ENCODE results near the gene FYCO1.

The FYCO1 gene

DNA sequence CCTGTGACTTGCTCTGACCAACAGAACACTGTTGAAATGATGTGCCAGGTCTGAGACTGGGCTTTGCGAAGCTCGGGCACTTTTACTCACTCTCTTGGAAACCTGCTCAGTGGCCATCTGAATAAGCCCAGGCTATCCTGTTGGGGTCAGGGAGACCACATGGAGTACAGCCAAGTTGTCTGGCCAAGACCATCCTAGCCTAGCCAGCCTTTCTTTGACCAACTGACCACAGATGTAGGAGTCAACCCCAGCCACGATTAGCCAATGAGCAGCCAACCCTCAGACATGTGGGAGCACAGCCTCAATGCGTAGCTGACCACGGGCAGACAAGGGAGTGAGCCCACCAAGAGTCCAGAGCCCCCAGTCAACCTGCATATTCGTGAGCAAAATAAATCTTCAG lies 83.2 kb downstream of the FYCO1 start:
- Histone ChIP-seq H3K9me3 (ENCODE audit: low read depth, low read length) (no peaks in the 10 kb centered on the region), H3K36me3 (ENCODE audit: insufficient read depth, low read length) (no peaks in the 10 kb centered on the region), H3K9ac (ENCODE audit: insufficient read length) (no peak overlapping the region), H3K27ac (no peak overlapping the region), H3K4me3 (no peak overlapping the region)
- TF ChIP-seq FOXP2 (optimal IDR thresholded peaks at IDR 0.05; ENCODE audit: control extremely low read depth, extremely low read length, insufficient read depth) (no peak), EZH2 (IDR thresholded peaks at IDR 0.05) (no peak), POLR2AphosphoS5 (IDR thresholded peaks at IDR 0.05; ENCODE audit: borderline replicate concordance, low read depth, low read length) (no peak)
- DNase-seq (ENCODE audit: low read depth, low spot score), result no peak

DNA sequence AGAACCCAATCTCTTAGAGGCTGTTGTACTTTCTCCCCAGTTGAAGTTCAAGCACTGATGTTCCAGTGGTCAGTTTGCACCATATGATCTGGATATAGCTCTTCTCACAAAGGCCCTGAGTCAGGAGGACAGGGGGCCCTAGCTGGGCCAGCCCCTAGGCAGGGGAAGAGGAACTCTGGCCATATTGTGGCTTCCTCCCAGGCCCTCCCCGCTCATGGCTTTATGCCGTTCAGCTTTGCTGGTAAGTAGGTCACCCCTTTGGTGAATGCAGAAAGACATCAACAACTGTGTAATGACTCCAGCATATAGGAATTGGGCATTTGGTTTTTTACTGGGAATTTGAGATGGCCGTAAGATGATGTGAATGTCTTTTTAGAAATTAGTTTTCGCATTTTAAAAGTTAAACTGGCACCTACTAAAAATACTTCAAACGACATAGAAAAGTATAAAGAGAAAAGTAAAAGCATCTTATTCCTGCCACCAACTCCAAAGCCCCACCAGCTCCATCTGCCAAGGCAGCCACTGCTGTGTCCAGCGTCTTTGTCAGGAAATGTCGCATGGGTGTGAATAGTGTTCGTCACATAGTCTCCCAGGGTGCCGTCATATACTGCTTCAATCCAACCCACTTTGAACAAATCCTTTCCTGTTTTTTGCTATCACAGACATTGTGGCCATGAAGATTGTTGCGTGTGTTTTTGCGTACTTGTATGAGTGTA lies 84.0 kb downstream of the FYCO1 start:
- DNase-seq (ENCODE audit: low read depth, low spot score), result no peak
- Histone ChIP-seq H3K36me3 (ENCODE audit: insufficient read depth, low read length) (no peaks in the 10 kb centered on the region), H3K9ac (ENCODE audit: insufficient read length) (no peak overlapping the region), H3K4me3 (no peak overlapping the region), H3K27ac (no peak overlapping the region), H3K9me3 (ENCODE audit: low read depth, low read length) (no peaks in the 10 kb centered on the region)
- no peak for TF ChIP-seq FOXP2 (optimal IDR thresholded peaks at IDR 0.05; ENCODE audit: control extremely low read depth, extremely low read length, insufficient read depth)
- TF ChIP-seq POLR2AphosphoS5 (IDR thresholded peaks at IDR 0.05; ENCODE audit: borderline replicate concordance, low read depth, low read length), result no peak
- TF ChIP-seq EZH2 (IDR thresholded peaks at IDR 0.05), result no peak

DNA sequence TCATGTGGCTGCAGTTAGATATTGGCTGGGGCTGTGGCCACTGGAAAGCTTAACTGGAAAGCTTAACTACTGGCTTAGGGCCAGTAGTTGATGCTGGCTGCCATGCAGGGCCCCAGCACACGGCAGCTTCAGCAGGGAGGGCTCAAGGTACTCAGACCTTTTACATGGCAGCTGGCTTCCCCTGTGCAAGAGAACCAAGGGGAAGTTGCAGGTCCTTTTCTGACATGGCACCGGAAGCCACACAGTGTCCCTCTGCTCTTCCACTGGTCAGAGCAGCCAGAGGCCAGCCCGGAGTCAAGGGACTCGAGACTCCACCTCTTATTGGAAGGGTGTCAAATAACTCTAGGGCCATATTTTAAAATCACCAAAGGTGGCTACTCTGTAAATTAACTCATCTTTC lies 84.7 kb downstream of the FYCO1 start:
- no peak for DNase-seq (ENCODE audit: low read depth, low spot score)
- TF ChIP-seq EZH2 (IDR thresholded peaks at IDR 0.05), result no peak
- TF ChIP-seq POLR2AphosphoS5 (IDR thresholded peaks at IDR 0.05; ENCODE audit: borderline replicate concordance, low read depth, low read length), result no peak
- no peak for TF ChIP-seq FOXP2 (optimal IDR thresholded peaks at IDR 0.05; ENCODE audit: control extremely low read depth, extremely low read length, insufficient read depth)

DNA sequence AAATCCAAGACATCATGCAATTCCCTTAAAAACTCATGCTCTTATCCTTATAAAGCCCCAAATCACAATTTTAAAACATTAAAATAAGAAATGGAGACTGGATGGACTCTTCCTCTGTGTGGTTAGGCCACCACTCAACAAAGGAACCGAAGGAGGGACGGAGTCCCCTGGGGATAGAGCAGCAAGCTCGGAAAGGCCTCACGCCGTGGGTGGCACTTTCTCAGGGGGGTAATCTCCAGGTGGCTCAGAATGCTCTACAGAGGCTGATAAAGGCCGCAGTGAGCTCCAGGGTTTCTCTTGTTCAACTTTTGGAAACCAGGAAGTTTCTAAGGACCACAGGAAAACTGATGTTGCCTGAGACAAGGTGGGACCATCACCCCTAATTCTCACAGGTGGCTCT lies 86.1 kb downstream of the FYCO1 start:
- Histone ChIP-seq H3K36me3 (ENCODE audit: insufficient read depth, low read length) (no peaks in the 10 kb centered on the region), H3K9ac (ENCODE audit: insufficient read length) (no peak overlapping the region)
- TF ChIP-seq FOXP2 (optimal IDR thresholded peaks at IDR 0.05; ENCODE audit: control extremely low read depth, extremely low read length, insufficient read depth) (no peak), POLR2AphosphoS5 (IDR thresholded peaks at IDR 0.05; ENCODE audit: borderline replicate concordance, low read depth, low read length) (no peak), EZH2 (IDR thresholded peaks at IDR 0.05) (no peak)

More for the DNA sequence above, 84.7 kb downstream of the FYCO1 start:
- Histone ChIP-seq H3K9ac (ENCODE audit: insufficient read length) (no peak overlapping the region), H3K4me3 (no peak overlapping the region), H3K36me3 (ENCODE audit: insufficient read depth, low read length) (no peaks in the 10 kb centered on the region), H3K27ac (no peak overlapping the region), H3K9me3 (ENCODE audit: low read depth, low read length) (no peaks in the 10 kb centered on the region)

DNA sequence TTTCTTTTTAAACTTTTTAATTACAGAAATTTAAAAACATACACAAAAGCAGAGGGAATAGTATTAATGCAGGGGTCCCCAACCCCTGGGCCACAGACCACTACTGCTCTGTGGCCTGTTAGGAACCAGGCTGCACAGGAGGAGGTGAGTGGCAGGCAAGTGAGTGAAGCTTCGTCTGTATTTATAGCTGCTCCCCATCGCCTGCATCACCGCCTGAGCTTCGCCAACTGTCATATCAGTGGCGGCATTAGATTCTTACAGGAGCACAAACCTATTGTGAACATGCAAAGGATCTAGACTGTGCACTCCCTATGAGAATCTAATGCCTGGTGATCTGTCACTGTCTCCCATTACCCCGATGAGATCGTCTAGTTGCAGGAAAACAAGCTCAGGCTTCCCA lies 86.9 kb downstream of the FYCO1 start:
- no peaks in the 10 kb centered on the region for H3K36me3 ChIP-seq (ENCODE audit: insufficient read depth, low read length)
- TF ChIP-seq EZH2 (IDR thresholded peaks at IDR 0.05) (no peak), POLR2AphosphoS5 (IDR thresholded peaks at IDR 0.05; ENCODE audit: borderline replicate concordance, low read depth, low read length) (no peak), FOXP2 (optimal IDR thresholded peaks at IDR 0.05; ENCODE audit: control extremely low read depth, extremely low read length, insufficient read depth) (no peak)
- no peak for DNase-seq (ENCODE audit: low read depth, low spot score)
- H3K27ac ChIP-seq, result no peak overlapping the region
- H3K9me3 ChIP-seq (ENCODE audit: low read depth, low read length), result no peaks in the 10 kb centered on the region
- H3K4me3 ChIP-seq, result no peak overlapping the region
- no peak overlapping the region for H3K9ac ChIP-seq (ENCODE audit: insufficient read length)

More for the DNA sequence above, 86.1 kb downstream of the FYCO1 start:
- H3K9me3 ChIP-seq (ENCODE audit: low read depth, low read length), result no peaks in the 10 kb centered on the region
- DNase-seq (ENCODE audit: low read depth, low spot score), result no peak
- H3K4me3 ChIP-seq, result no peak overlapping the region
- H3K27ac ChIP-seq, result no peak overlapping the region

DNA sequence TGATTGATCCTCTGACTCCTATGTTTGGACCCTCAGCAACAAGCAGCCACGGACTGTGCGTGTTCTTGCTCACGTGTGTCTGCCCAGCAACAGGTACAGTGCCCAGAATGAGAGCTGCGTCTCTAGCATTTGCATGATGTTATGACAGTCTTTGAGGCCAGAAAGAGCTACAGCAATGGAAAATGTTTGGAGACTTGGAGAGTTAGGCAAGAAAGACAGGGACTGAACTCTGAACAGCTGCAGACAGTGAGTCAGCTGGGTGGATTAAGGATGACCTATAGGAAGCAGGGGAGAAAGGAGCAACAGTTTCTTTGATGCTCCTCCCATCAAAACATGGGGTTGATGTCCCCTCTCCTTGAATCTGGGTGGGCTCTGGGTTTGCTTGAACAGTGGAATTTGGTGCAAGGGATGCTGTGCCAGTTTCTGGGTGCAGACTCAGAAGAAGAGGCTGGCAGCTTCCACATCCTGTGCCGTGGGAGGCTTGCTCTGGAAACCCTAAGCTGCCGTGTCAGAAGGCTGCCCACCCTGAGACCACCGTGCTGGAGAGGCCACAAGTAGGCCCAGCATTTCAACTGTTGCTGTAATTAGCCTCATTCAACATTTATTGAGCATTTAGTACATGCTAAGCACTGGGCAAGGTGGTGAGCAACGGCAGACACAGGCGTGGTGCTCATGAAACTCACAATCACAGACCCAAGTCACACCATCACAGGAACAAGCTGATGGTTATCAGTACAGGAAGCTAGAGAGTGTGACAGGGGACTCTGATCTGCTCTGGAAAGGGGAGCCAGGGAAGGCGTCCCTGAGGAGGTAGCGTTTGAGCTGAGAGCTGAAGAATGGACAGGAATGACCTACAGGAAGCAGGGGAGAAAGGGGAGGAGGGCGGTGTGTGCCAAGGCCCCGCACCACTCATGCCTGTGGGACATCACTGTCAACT lies 87.6 kb downstream of the FYCO1 start:
- Histone ChIP-seq H3K27ac (no peak overlapping the region), H3K4me3 (no peak overlapping the region), H3K9me3 (ENCODE audit: low read depth, low read length) (no peaks in the 10 kb centered on the region), H3K9ac (ENCODE audit: insufficient read length) (no peak overlapping the region), H3K36me3 (ENCODE audit: insufficient read depth, low read length) (no peaks in the 10 kb centered on the region)
- TF ChIP-seq POLR2AphosphoS5 (IDR thresholded peaks at IDR 0.05; ENCODE audit: borderline replicate concordance, low read depth, low read length), result no peak
- TF ChIP-seq EZH2 (IDR thresholded peaks at IDR 0.05), result no peak
- TF ChIP-seq FOXP2 (optimal IDR thresholded peaks at IDR 0.05; ENCODE audit: control extremely low read depth, extremely low read length, insufficient read depth), result no peak
- no peak for DNase-seq (ENCODE audit: low read depth, low spot score)

DNA sequence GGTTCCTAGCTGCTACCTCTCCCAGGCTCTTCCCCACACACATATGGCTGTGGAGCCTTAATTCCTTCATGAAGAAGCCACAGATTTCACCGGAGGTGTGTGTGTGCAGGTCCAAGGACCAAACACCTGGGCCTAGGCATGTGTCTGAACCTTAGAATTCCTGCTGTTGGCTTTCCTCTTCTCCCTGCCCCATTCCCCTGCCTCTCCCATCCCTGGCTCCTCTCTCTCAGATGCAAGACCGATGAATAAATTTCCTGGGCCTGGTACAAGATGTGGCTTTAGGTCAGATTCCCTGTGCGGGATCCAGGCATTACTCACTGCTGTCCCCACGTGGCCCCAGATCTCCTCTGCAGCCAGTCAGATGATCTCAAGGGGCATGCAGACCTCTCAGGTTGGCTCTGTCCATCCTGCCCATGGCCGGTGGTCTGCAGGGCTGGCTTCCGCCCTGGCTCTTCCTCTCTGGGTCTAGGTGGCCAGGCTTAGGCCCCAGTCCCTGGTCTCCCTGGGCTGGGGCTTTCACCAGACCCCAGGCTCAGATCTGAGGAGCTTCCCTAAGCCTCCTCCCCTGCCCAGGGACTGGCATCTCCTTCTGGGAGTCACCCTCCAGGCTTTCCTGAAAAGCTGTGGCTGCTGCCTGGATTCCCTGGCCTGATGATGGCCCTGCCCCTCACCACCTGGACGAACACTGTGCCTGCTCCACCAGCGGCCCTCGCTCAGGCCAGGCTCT lies 88.8 kb downstream of the FYCO1 start:
- DNase-seq (ENCODE audit: low read depth, low spot score), result no peak
- Histone ChIP-seq H3K36me3 (ENCODE audit: insufficient read depth, low read length) (no peaks in the 10 kb centered on the region), H3K9ac (ENCODE audit: insufficient read length) (no peak overlapping the region), H3K9me3 (ENCODE audit: low read depth, low read length) (no peaks in the 10 kb centered on the region), H3K4me3 (no peak overlapping the region), H3K27ac (no peak overlapping the region)
- TF ChIP-seq EZH2 (IDR thresholded peaks at IDR 0.05) (no peak), POLR2AphosphoS5 (IDR thresholded peaks at IDR 0.05; ENCODE audit: borderline replicate concordance, low read depth, low read length) (no peak), FOXP2 (optimal IDR thresholded peaks at IDR 0.05; ENCODE audit: control extremely low read depth, extremely low read length, insufficient read depth) (no peak)

DNA sequence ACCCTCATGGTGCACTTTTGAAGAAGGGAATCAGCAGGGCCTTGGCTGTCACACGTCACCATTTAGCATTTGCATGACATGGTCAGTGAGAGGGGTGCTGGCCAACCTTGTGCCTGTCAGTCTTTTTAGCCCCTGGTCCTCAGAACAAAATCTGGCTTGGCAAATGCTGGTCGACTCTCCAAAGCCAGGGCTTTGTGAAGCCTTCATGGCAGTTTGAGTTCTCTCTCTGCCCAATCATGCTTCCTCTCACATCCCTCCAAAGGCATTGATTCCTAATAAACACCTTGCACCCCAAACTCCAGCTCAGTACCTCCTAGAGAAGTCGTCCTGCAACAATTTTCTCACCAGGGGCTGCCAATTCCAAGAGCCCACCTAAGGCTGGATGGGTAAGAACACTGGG lies 89.9 kb downstream of the FYCO1 start:
- no peak overlapping the region for H3K27ac ChIP-seq
- TF ChIP-seq EZH2 (IDR thresholded peaks at IDR 0.05), result no peak
- TF ChIP-seq FOXP2 (optimal IDR thresholded peaks at IDR 0.05; ENCODE audit: control extremely low read depth, extremely low read length, insufficient read depth), result no peak
- no peak for TF ChIP-seq POLR2AphosphoS5 (IDR thresholded peaks at IDR 0.05; ENCODE audit: borderline replicate concordance, low read depth, low read length)
- no peaks in the 10 kb centered on the region for H3K36me3 ChIP-seq (ENCODE audit: insufficient read depth, low read length)
- H3K9me3 ChIP-seq (ENCODE audit: low read depth, low read length), result no peaks in the 10 kb centered on the region
- no peak overlapping the region for H3K4me3 ChIP-seq
- no peak overlapping the region for H3K9ac ChIP-seq (ENCODE audit: insufficient read length)
- no peak for DNase-seq (ENCODE audit: low read depth, low spot score)

Measured in SK-N-MC (cell line).